Fibroblast of upper back skin (primary cell): Measurements from ENCODE around the gene ARHGEF19.
"Not testable (repeated sequence)": the region's sequence is repeated elsewhere in the genome, so short reads cannot be mapped to it uniquely, and the experiment has no call there.

Experiments used
- DNase-seq: peaks from one replicate; pipeline ENCODE4 v3.0.0-alpha.2; 2013

The ARHGEF19 gene

GRCh38 chr1:16202281-16203210 lies 9.9 kb downstream of the ARHGEF19 start:
- no peak for DNase-seq

- no peak for DNase-seq
Measured at GRCh38 chr1:16199700-16200099, 12.8 kb downstream of the ARHGEF19 start.

GRCh38 chr1:16199157-16199501 lies 13.3 kb downstream of the ARHGEF19 start:
- DNase-seq, result no peak

- DNase-seq, result no peak
Measured at GRCh38 chr1:16198444-16199156, 13.9 kb downstream of the ARHGEF19 start.

GRCh38 chr1:16196874-16197273 lies 15.6 kb downstream of the ARHGEF19 start:
- DNase-seq, result no peak

GRCh38 chr1:16196139-16196538 lies 16.3 kb downstream of the ARHGEF19 start:
- DNase-seq, result not testable (repeated sequence)

GRCh38 chr1:16195518-16195905 lies 16.9 kb downstream of the ARHGEF19 start:
- no peak for DNase-seq

- DNase-seq, result no peak
Measured at GRCh38 chr1:16191916-16192546, 20.4 kb downstream of the ARHGEF19 start.

- no peak for DNase-seq
Measured at GRCh38 chr1:16191309-16191708, 21.1 kb downstream of the ARHGEF19 start.

- no peak for DNase-seq
Measured at GRCh38 chr1:16189921-16190621, 22.4 kb downstream of the ARHGEF19 start.

- no peak for DNase-seq
Measured at GRCh38 chr1:16189003-16189402, 23.4 kb downstream of the ARHGEF19 start.

- peak; percentile 75 for DNase-seq
Measured at GRCh38 chr1:16187748-16188401, 24.6 kb downstream of the ARHGEF19 start.

- DNase-seq, result no peak
Measured at GRCh38 chr1:16186655-16187235, 25.7 kb downstream of the ARHGEF19 start.

GRCh38 chr1:16184557-16185303 lies 27.7 kb downstream of the ARHGEF19 start:
- no peak for DNase-seq

- no peak for DNase-seq
Measured at GRCh38 chr1:16183765-16184556, 28.5 kb downstream of the ARHGEF19 start.

GRCh38 chr1:16183179-16183578 lies 29.3 kb downstream of the ARHGEF19 start:
- DNase-seq, result peak; percentile 60

GRCh38 chr1:16181887-16182719 lies 30.3 kb downstream of the ARHGEF19 start:
- peak; percentile 91 for DNase-seq

- DNase-seq, result peak; percentile 65
Measured at GRCh38 chr1:16180291-16180824, 32.1 kb downstream of the ARHGEF19 start.
